PC-9 (cell line): ENCODE measurements around the gene ARHGEF28. TPM values are rescaled to one million over a fixed set of nuclear protein-coding genes. Genes with fewer than 3 reads are reported as not detected.

Experiments
- BruUV-seq: library from RNA; stranded (reverse); fragments of 400-500 nt; replicated peaks from 2 replicates; lab custom pipeline; 2021; lab: Mats Ljungman, UMichigan
- CTCF ChIA-PET: fragments of 300-600 bp; sonication (Branson Sonifier 250); formaldehyde crosslinking; loops from one replicate; lab custom pipeline; 2022; ENCODE audit warnings: antibody characterized with exemption; lab: Charles Lee
- POLR2A ChIA-PET: fragments of 300-600 bp; sonication (Branson Sonifier 250); formaldehyde crosslinking; loops from one replicate; lab custom pipeline; 2022; ENCODE audit warnings: antibody characterized with exemption; ENCODE audit not compliant: unreplicated experiment; lab: Charles Lee
- DNase-seq, 2 experiments: peaks; one replicate each; pipeline versions ENCODE4 v3.0.0 to v3.0.0-alpha.2; 2015 to 2022; ENCODE audit warnings: mixed read lengths in 1 of 2
- H2AFZ ChIP-seq: fragments of 200-600 bp; sonication (generic); 2 replicates; pipeline ENCODE4 v1.8.1; 2017; ENCODE audit warnings: antibody characterized with exemption
- H3F3A ChIP-seq: fragments of 200-600 bp; sonication (generic); 2 replicates; pipeline ENCODE4 v1.8.1; 2017; ENCODE audit warnings: antibody characterized with exemption, mild to moderate bottlenecking, low read depth; ENCODE audit not compliant: insufficient read depth
- H3K27ac ChIP-seq: fragments of 200-600 bp; sonication (generic); 2 replicates; pipeline ENCODE4 v1.6.1; 2016; ENCODE audit warnings: mixed run types
- H3K27me3 ChIP-seq: fragments of 200-600 bp; sonication (generic); 2 replicates; pipeline ENCODE4 v1.6.1; 2016; ENCODE audit warnings: low read depth, mixed run types; ENCODE audit not compliant: insufficient read depth
- H3K36me3 ChIP-seq: fragments of 200-600 bp; sonication (generic); 2 replicates; pipeline ENCODE4 v1.6.1; 2016; ENCODE audit warnings: low read depth, mixed run types
- H3K4me1 ChIP-seq: fragments of 200-600 bp; sonication (generic); replicated peaks from 2 replicates; pipeline ENCODE4 v1.6.1; 2016; ENCODE audit warnings: mixed run types; ENCODE audit not compliant: insufficient read depth
- H3K4me2 ChIP-seq: fragments of 200-600 bp; sonication (generic); 2 replicates; pipeline ENCODE4 v1.6.1; 2017; ENCODE audit warnings: mixed run types
- H3K4me3 ChIP-seq: fragments of 200-600 bp; sonication (generic); 2 replicates; pipeline ENCODE4 v1.6.1; 2016; ENCODE audit warnings: mixed run types
- H3K79me2 ChIP-seq: fragments of 200-600 bp; sonication (generic); 2 replicates; pipeline ENCODE4 v1.6.1; 2017; ENCODE audit warnings: low read depth, mixed run types
- H3K9me2 ChIP-seq: fragments of 200-600 bp; sonication (generic); 2 replicates; pipeline ENCODE4 v1.8.1; 2017; ENCODE audit warnings: mild to moderate bottlenecking; ENCODE audit not compliant: insufficient read depth
- H3K9me3 ChIP-seq: fragments of 200-600 bp; sonication (generic); 2 replicates; pipeline ENCODE4 v1.8.1; 2016; ENCODE audit warnings: low read depth; ENCODE audit not compliant: insufficient read depth
- H4K20me1 ChIP-seq: fragments of 200-600 bp; sonication (generic); 2 replicates; pipeline ENCODE4 v1.8.1; 2017; ENCODE audit not compliant: insufficient read depth
- CTCF ChIP-seq: fragments of 200-600 bp; sonication (generic); conservative IDR thresholded peaks from 2 replicates; pipeline ENCODE4 v1.6.1; 2017; ENCODE audit warnings: mixed run types, antibody characterized with exemption, mild to moderate bottlenecking, moderate library complexity
- EZH2 ChIP-seq: fragments of 200-600 bp; sonication (generic); IDR thresholded peaks from 2 replicates; pipeline ENCODE4 v1.8.0; 2017; ENCODE audit warnings: antibody characterized with exemption, low read depth
- intact Hi-C: fragments of 100-400 bp; cut with micrococcal nuclease; formaldehyde crosslinking; loops from one replicate; pipeline ENCODE4 v1.10.0; 2022; ENCODE audit not compliant: unreplicated experiment
- total RNA-seq: library from RNA; stranded (reverse); gene quantifications from 2 replicates; pipeline ENCODE4 v1.2.3, GENCODE V29; 2021

The ARHGEF28 gene
- total RNA-seq, 1 experiment from 2014 or later, result 77.5 TPM

- ChIA-PET POLR2A (no interaction called here), CTCF (no interaction called here)
- intact Hi-C loops, result no loop called here
- H2AFZ ChIP-seq, result no peak overlapping the region
- BruUV-seq, result no TSS peak
- TF ChIP-seq CTCF (no peak), EZH2 (no peak)
- no peaks in the 10 kb centered on the region for H3K79me2 ChIP-seq
- no peaks in the 10 kb centered on the region for H4K20me1 ChIP-seq
- no peak overlapping the region for H3K4me3 ChIP-seq
- H3K27ac ChIP-seq, result no peak overlapping the region
- no peak for DNase-seq
- peaks cover 10% of the 10 kb centered on the region; the same call in 1 of the 2 replicates for H3F3A ChIP-seq
- H3K9me3 ChIP-seq, result no peaks in the 10 kb centered on the region
- H3K4me1 ChIP-seq, result no peaks in the 10 kb centered on the region
- H3K36me3 ChIP-seq, result no peaks in the 10 kb centered on the region; the same call in 1 of the 2 replicates
- no peak overlapping the region for H3K4me2 ChIP-seq
- H3K9me2 ChIP-seq, result no peaks in the 10 kb centered on the region
- no peaks in the 10 kb centered on the region for H3K27me3 ChIP-seq
Observed at GRCh38 chr5:73835726-73836125, 209.7 kb downstream of the ARHGEF28 start.

- ChIA-PET POLR2A (no interaction called here), CTCF (no interaction called here)
- Histone ChIP-seq H3K9me2 (no peaks in the 10 kb centered on the region), H2AFZ (no peak overlapping the region), H4K20me1 (no peaks in the 10 kb centered on the region), H3K79me2 (no peaks in the 10 kb centered on the region), H3K27me3 (no peaks in the 10 kb centered on the region), H3K36me3 (no peaks in the 10 kb centered on the region; the same call in 1 of the 2 replicates), H3K4me1 (no peaks in the 10 kb centered on the region), H3F3A (0 out of 2 replicates have a peak, but pooled peaks cover 6% of the 10 kb centered on the region), H3K27ac (no peak overlapping the region), H3K9me3 (no peaks in the 10 kb centered on the region), H3K4me2 (no peak overlapping the region), H3K4me3 (no peak overlapping the region)
- BruUV-seq, result no TSS peak
- intact Hi-C loops, result no loop called here
- TF ChIP-seq EZH2 (no peak), CTCF (no peak)
- DNase-seq, result no peak
Observed at GRCh38 chr5:73836607-73837006, 210.6 kb downstream of the ARHGEF28 start.

GRCh38 chr5:73838901-73839300, 212.9 kb downstream of the ARHGEF28 start:
- H3K4me2 ChIP-seq, result no peak overlapping the region
- ChIA-PET CTCF (no interaction called here), POLR2A (no interaction called here)
- 0 out of 2 replicates have a peak, but pooled peaks cover 16% of the 10 kb centered on the region for H3F3A ChIP-seq
- no peaks in the 10 kb centered on the region for H3K4me1 ChIP-seq
- no peaks in the 10 kb centered on the region; the same call in 1 of the 2 replicates for H3K36me3 ChIP-seq
- TF ChIP-seq EZH2, result no peak
- TF ChIP-seq CTCF, result no peak
- H3K79me2 ChIP-seq, result no peaks in the 10 kb centered on the region
- H4K20me1 ChIP-seq, result no peaks in the 10 kb centered on the region
- DNase-seq, result no peak
- H2AFZ ChIP-seq, result no peak overlapping the region
- no peak overlapping the region for H3K27ac ChIP-seq
- H3K9me3 ChIP-seq, result no peaks in the 10 kb centered on the region
- intact Hi-C loops, result no loop called here
- no peaks in the 10 kb centered on the region for H3K9me2 ChIP-seq
- no peaks in the 10 kb centered on the region for H3K27me3 ChIP-seq
- BruUV-seq, result no TSS peak
- no peak overlapping the region for H3K4me3 ChIP-seq
